Measurements from ENCODE around the gene PNMA3.
"Not testable (repeated sequence)": the region's sequence is repeated elsewhere in the genome, so short reads cannot be mapped to it uniquely, and the experiment has no call there.

The PNMA3 gene

GRCh38 chrX:153074935-153075334 is 18.7 kb downstream of the PNMA3 start:
- DNase-seq: no peak

GRCh38 chrX:153075366-153075765 is 19.1 kb downstream of the PNMA3 start:
- DNase-seq: no peak

GRCh38 chrX:153077437-153078135 is 21.3 kb downstream of the PNMA3 start:
- not testable (repeated sequence) for DNase-seq

DNA sequence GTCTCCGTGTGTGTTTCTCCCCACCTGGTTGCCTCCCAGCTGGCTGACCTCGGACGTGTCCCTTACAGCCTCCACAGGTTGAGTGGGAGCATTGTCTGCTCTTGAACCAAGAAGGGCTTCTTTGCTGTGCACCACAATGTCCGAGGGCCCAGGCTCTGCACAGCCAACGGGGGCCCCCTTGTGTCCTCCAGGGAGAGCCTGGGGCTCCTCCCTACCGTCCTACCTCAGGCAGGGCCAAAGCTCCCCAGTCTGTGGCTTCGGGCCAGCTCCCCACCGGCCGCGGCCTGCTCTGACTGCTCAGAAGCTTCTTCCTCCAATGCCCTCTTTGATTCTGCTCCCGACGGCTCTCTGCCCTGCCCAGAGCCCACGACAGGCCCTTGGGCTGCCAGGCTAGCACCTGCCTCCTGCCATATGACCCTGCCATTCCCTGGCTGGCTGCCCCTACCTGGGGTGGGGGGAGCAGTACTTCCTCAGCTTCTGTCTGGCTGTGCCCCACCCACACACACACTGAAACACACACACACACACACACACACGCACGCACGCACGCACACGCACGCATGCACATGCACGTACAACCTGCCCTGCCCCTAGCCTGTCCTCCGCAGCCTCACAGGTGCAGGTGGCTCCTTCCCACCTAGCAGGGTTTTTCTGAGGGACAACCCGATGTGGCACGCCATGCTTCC is 27.1 kb downstream of the PNMA3 start:
- not testable (repeated sequence) for DNase-seq

DNA sequence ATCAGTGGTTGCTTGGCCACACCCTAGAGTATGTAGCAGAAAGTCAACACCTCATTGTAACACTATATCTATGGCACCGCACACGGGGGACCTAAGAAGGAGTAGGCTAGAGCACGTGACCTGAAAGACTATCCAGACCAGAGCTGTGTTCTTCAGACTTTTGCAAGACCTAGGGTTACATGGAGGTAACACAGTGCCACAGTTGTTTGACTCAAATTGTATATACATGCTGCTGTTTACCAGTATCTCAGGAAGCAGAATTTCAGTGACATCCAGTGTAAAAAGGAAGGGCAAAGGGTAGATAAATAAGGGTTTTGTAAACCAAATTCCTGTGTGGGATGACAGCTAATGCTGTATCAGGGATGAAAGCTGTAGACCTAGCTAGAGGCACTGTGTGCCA is 46.1 kb downstream of the PNMA3 start:
- no peak for DNase-seq

- not testable (repeated sequence) for DNase-seq
Observed at GRCh38 chrX:153104959-153105358, 48.7 kb downstream of the PNMA3 start.

DNA sequence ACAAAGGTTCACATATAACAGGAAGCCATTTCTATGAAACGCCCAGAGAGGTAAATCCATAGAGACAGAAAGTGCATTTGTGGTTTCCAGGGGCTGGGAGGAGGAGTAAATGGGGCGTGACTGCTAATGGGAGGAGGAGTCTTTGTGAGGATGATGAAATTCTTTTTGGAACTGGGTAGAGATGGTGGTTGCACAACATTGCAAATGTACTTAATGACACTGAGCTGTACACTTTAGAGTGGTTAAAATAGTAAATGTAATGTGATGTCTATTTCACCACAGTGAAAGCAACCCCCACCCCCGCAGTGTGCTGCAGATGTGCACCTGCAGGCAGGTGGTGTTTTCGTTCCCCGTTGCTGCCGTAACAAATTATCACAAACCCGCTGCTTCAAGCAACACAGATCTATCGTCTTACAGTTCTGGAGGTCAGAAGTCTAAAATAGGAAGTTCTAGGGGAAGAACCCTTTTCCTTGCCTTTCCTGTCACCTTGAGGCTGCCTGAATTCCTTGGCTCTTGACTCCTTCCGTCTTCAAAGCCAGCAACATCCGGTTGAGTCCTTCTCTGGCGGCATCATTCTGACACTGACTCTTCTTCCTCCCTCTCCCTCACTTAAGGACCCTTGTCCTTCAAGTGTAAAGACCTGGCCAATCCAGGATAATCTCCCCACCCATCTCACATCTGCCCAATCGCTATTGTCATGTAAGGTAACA is 50.0 kb downstream of the PNMA3 start:
- not testable (repeated sequence) for DNase-seq
